Caco-2 (cell line): ENCODE results near the gene GTF2A1. TPM values are rescaled to one million over a fixed set of nuclear protein-coding genes. Genes with fewer than 3 reads are reported as not detected.

ENCODE experiments used
- BruUV-seq: library from RNA; stranded (reverse); fragments of 400-500 nt; replicated peaks from 2 replicates; lab custom pipeline; 2021; lab: Mats Ljungman, UMichigan
- CTCF ChIA-PET: fragments of 300-600 bp; sonication (Branson Sonifier 250); formaldehyde crosslinking; loops from one replicate; lab custom pipeline; 2022; ENCODE audit warnings: antibody characterized with exemption; lab: Charles Lee
- POLR2A ChIA-PET: fragments of 300-600 bp; sonication (Branson Sonifier 250); formaldehyde crosslinking; loops from one replicate; lab custom pipeline; 2022; ENCODE audit warnings: antibody characterized with exemption; lab: Charles Lee
- DNase-seq, 2 experiments: peaks; one replicate each; pipeline versions ENCODE4 v3.0.0 to v3.0.0-alpha.2; 2020 to 2022
- H3K27me3 ChIP-seq: replicated peaks from 2 replicates; pipeline ENCODE4 v1.6.0; 2011; ENCODE audit warnings: low read length; ENCODE audit not compliant: control insufficient read depth, insufficient read depth
- H3K36me3 ChIP-seq: 2 replicates; pipeline ENCODE4 v1.5.1; 2011; ENCODE audit warnings: low read length; ENCODE audit not compliant: control insufficient read depth, insufficient read depth
- H3K4me1 ChIP-seq: fragments of 250-450 bp; sonication (Bioruptor Pico); 2 replicates; pipeline ENCODE4 v1.5.1; 2020; ENCODE audit warnings: mild to moderate bottlenecking
- H3K4me3 ChIP-seq: 2 replicates; pipeline ENCODE4 v1.5.1; 2011; ENCODE audit warnings: low read depth, mild to moderate bottlenecking, control low read depth, low read length
- H3K9me3 ChIP-seq: fragments of 250-450 bp; sonication (Bioruptor Pico); 2 replicates; pipeline ENCODE4 v1.5.1; 2020; ENCODE audit warnings: mild to moderate bottlenecking, moderate library complexity
- H3K27ac Mint-ChIP-seq: one replicate; pipeline ENCODE4 v1.8.0; 2022; ENCODE audit warnings: mixed read lengths; ENCODE audit not compliant: unreplicated experiment
- H3K27me3 Mint-ChIP-seq: one replicate; pipeline ENCODE4 v1.8.0; 2022; ENCODE audit warnings: mixed read lengths; ENCODE audit not compliant: insufficient read depth, unreplicated experiment
- H3K36me3 Mint-ChIP-seq: one replicate; pipeline ENCODE4 v1.8.0; 2022; ENCODE audit warnings: mild to moderate bottlenecking, mixed read lengths; ENCODE audit not compliant: insufficient read depth, unreplicated experiment
- H3K4me1 Mint-ChIP-seq: one replicate; pipeline ENCODE4 v1.8.0; 2022; ENCODE audit warnings: low read depth, mixed read lengths; ENCODE audit not compliant: unreplicated experiment
- H3K4me3 Mint-ChIP-seq: one replicate; pipeline ENCODE4 v1.8.0; 2022; ENCODE audit warnings: mild to moderate bottlenecking, moderate library complexity, mixed read lengths; ENCODE audit not compliant: unreplicated experiment
- H3K9me3 Mint-ChIP-seq: one replicate; pipeline ENCODE4 v1.8.0; 2022; ENCODE audit warnings: mixed read lengths; ENCODE audit not compliant: unreplicated experiment
- intact Hi-C: fragments of 100-400 bp; cut with micrococcal nuclease; formaldehyde crosslinking; loops from one replicate; pipeline ENCODE4 v1.10.0; 2022; ENCODE audit not compliant: unreplicated experiment
- total RNA-seq: library from RNA; stranded (reverse); gene quantifications from 2 replicates; pipeline ENCODE4 v1.2.3, GENCODE V29; 2022
- TF ChIP-seq, protein P1 (sequence below), 2 experiments: fragments of 200-600 bp in 1 of 2; IDR thresholded peaks; 1 replicate in 1 of 2; 2 replicates in 1 of 2; pipeline versions ENCODE4 v1.5.1 to v1.8.0; 2011 to 2022; ENCODE audit warnings: antibody characterized with exemption in 1 of 2, control low read depth in 1 of 2, inconsistent platforms in 1 of 2, low read depth in 1 of 2, low read length in 1 of 2, mild to moderate bottlenecking in 1 of 2, moderate library complexity in 1 of 2; ENCODE audit not compliant: insufficient read depth in 1 of 2, severe bottlenecking in 1 of 2, unreplicated experiment in 1 of 2

GTF2A1 gene
- total RNA-seq, 1 experiment from 2014 or later, result 42.7 TPM

DNA sequence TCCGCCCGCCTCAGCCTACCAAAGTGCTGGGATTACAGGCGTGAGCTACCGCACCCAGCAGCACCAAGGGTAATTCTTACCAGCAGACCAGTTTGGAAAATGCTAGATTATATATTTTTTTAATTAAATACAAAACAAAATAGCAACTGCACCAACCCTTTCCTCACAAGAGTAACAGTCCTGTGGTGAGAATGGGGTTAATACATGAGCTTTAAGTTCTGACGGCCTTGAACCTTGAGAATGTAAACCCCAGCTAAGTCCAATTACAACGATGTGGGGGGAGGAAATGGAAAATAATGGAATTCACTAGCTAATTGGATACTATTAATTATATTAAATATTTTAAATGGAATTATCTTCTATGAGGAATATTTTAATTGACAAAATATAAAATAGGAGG lies 82.3 kb downstream of the GTF2A1 start:
- Mint-ChIP-seq H3K4me3 (no peak overlapping the region), H3K36me3 (no peaks in the 10 kb centered on the region), H3K9me3 (no peaks in the 10 kb centered on the region), H3K27ac (no peak overlapping the region), H3K4me1 (no peaks in the 10 kb centered on the region), H3K27me3 (peaks cover 2% of the 10 kb centered on the region)
- Histone ChIP-seq H3K4me3 (no peak overlapping the region), H3K36me3 (no peaks in the 10 kb centered on the region), H3K9me3 (no peaks in the 10 kb centered on the region), H3K27me3 (no peaks in the 10 kb centered on the region), H3K4me1 (no peaks in the 10 kb centered on the region)
- intact Hi-C loops, result no loop called here
- DNase-seq, result no peak
- TF ChIP-seq, protein P1, sequence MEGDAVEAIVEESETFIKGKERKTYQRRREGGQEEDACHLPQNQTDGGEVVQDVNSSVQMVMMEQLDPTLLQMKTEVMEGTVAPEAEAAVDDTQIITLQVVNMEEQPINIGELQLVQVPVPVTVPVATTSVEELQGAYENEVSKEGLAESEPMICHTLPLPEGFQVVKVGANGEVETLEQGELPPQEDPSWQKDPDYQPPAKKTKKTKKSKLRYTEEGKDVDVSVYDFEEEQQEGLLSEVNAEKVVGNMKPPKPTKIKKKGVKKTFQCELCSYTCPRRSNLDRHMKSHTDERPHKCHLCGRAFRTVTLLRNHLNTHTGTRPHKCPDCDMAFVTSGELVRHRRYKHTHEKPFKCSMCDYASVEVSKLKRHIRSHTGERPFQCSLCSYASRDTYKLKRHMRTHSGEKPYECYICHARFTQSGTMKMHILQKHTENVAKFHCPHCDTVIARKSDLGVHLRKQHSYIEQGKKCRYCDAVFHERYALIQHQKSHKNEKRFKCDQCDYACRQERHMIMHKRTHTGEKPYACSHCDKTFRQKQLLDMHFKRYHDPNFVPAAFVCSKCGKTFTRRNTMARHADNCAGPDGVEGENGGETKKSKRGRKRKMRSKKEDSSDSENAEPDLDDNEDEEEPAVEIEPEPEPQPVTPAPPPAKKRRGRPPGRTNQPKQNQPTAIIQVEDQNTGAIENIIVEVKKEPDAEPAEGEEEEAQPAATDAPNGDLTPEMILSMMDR (IDR thresholded peaks at IDR 0.05; ENCODE audit: insufficient read depth in 1 of 2, low read depth in 1 of 2, low read length in 1 of 2, severe bottlenecking in 1 of 2, unreplicated experiment in 1 of 2), result no peak
- BruUV-seq, result no TSS peak
- ChIA-PET POLR2A (no interaction called here), CTCF (no interaction called here)

DNA sequence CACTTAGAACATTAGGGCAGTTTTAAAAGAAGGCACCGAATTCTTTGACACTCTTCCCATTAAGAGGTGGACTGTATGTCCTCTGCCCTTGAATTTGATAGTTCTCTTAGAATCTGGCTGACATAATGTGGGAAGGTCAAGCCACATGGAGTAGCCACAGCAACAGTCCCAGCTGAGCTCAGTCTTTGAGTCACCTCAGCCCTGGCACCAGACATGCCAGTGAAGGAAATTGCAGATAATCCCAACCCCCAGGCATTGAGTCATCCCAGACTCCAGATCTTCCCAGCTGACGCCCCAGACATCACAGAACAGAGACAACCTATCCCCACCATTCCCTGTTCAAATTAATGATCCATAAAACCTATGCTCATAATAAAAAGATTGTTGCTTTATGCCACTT lies 83.4 kb downstream of the GTF2A1 start:
- H3K9me3 ChIP-seq, result no peaks in the 10 kb centered on the region
- ChIA-PET CTCF (no interaction called here), POLR2A (no interaction called here)
- Mint-ChIP-seq H3K27ac (no peak overlapping the region), H3K4me3 (no peak overlapping the region), H3K27me3 (peaks cover 2% of the 10 kb centered on the region), H3K9me3 (no peaks in the 10 kb centered on the region), H3K4me1 (no peaks in the 10 kb centered on the region), H3K36me3 (no peaks in the 10 kb centered on the region)
- TF ChIP-seq, protein P1 (IDR thresholded peaks at IDR 0.05; ENCODE audit: insufficient read depth in 1 of 2, low read depth in 1 of 2, low read length in 1 of 2, severe bottlenecking in 1 of 2, unreplicated experiment in 1 of 2), result no peak
- BruUV-seq, result no TSS peak
- no peaks in the 10 kb centered on the region for H3K36me3 ChIP-seq
- intact Hi-C loops, result loop anchor here (1.0 kb wide), 1 partner anchor 45 kb away; no protein-coding TSS in a partner anchor
- H3K27me3 ChIP-seq, result no peaks in the 10 kb centered on the region
- no peaks in the 10 kb centered on the region for H3K4me1 ChIP-seq
- no peak overlapping the region for H3K4me3 ChIP-seq
- no peak for DNase-seq

DNA sequence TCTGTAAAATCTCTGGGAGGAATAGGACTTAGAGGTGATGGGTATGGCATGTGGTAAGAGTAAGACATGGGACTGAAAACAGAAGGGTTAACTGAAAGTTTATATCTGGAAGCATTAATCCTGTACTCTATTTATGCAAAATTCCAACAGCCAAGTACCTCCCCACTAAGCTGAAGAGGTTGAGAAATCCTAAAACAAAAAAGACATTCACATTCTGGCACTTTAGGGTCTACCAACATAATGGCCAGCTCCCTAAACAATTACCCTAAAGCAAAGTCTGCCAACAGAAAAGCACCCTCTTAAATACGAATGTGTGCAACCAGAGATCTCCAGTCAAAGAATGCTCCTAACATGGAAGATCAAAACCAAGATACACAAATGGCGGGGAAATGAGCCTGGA lies 87.4 kb downstream of the GTF2A1 start:
- Histone ChIP-seq H3K9me3 (no peaks in the 10 kb centered on the region), H3K36me3 (no peaks in the 10 kb centered on the region), H3K27me3 (no peaks in the 10 kb centered on the region), H3K4me3 (no peak overlapping the region), H3K4me1 (no peaks in the 10 kb centered on the region)
- intact Hi-C loops, result no loop called here
- Mint-ChIP-seq H3K36me3 (no peaks in the 10 kb centered on the region), H3K27me3 (peaks cover 2% of the 10 kb centered on the region), H3K4me3 (no peak overlapping the region), H3K9me3 (no peaks in the 10 kb centered on the region), H3K27ac (no peak overlapping the region), H3K4me1 (no peaks in the 10 kb centered on the region)
- ChIA-PET POLR2A (no interaction called here), CTCF (no interaction called here)
- no TSS peak for BruUV-seq
- no peak for DNase-seq
- TF ChIP-seq, protein P1 (IDR thresholded peaks at IDR 0.05; ENCODE audit: insufficient read depth in 1 of 2, low read depth in 1 of 2, low read length in 1 of 2, severe bottlenecking in 1 of 2, unreplicated experiment in 1 of 2), result no peak
